Epithelial cell of esophagus (primary cell): Measurements from ENCODE around the gene CNST.

Experiments used
- DNase-seq: peaks from one replicate; pipeline ENCODE4 v3.0.0; 2010; ENCODE audit warnings: low read depth
- H3K4me3 ChIP-seq: 2 replicates; pipeline ENCODE4 v1.5.1; 2011; ENCODE audit warnings: mild to moderate bottlenecking, low read length, control low read depth
- CTCF ChIP-seq: IDR thresholded peaks from 2 replicates; pipeline ENCODE4 v1.5.1; 2011; ENCODE audit warnings: low read depth, mild to moderate bottlenecking, low read length, control low read depth, inconsistent platforms; ENCODE audit not compliant: insufficient read depth; ENCODE audit errors: missing control alignments

CNST gene

GRCh38 chr1:246566128-246566812 lies at the start of gene CNST, which contains the start of gene TFB2M:
TSS of gene CNST (plus strand) at chr1:246566456. CDS start at chr1:246591563, 25,107 bp downstream.
TSS of gene TFB2M (minus strand) at chr1:246566261. CDS start at chr1:246566138, 123 bp downstream.
- peak within 1 kb of the TSS; percentile 99 for H3K4me3 ChIP-seq
- TF ChIP-seq CTCF: no peak

GRCh38 chr1:246517391-246517790 lies 48.9 kb upstream of the CNST start:
- no peak for TF ChIP-seq CTCF
- DNase-seq: no peak
- no peak overlapping the region for H3K4me3 ChIP-seq

More at GRCh38 chr1:246566128-246566812, at the start of gene CNST, which contains the start of gene TFB2M:
- peak; percentile 99 for DNase-seq

GRCh38 chr1:246518456-246519205 lies 47.6 kb upstream of the CNST start:
- TF ChIP-seq CTCF: no peak

GRCh38 chr1:246519514-246519913 lies 46.7 kb upstream of the CNST start:
- H3K4me3 ChIP-seq: no peak overlapping the region
- TF ChIP-seq CTCF: no peak
- no peak for DNase-seq

More at GRCh38 chr1:246518456-246519205, 47.6 kb upstream of the CNST start:
- no peak for DNase-seq
- no peak overlapping the region for H3K4me3 ChIP-seq

GRCh38 chr1:246526380-246526779 lies 39.9 kb upstream of the CNST start:
- TF ChIP-seq CTCF: no peak
- H3K4me3 ChIP-seq: no peak overlapping the region
- no peak for DNase-seq

- no peak for DNase-seq
- no peak for TF ChIP-seq CTCF
- H3K4me3 ChIP-seq: no peak overlapping the region
Observed at GRCh38 chr1:246526915-246527314, 39.3 kb upstream of the CNST start.
